HepG2 (cell line): ENCODE measurements around the gene HAGHL. TPM values are rescaled to one million over a fixed set of nuclear protein-coding genes. Genes with fewer than 3 reads are reported as not detected.

Source experiments
- ATAC-seq: fragments of 200-7000 bp; cut with Tn5 transposase; 3 replicates; pipeline ENCODE4 v1.9.1; 2020; ENCODE audit warnings: mild to moderate bottlenecking, moderate library complexity
- BruUV-seq: library from RNA; stranded (reverse); fragments of 400-500 nt; replicated peaks from 2 replicates; lab custom pipeline; 2021; lab: Mats Ljungman, UMichigan
- CTCF ChIA-PET: fragments of 300-600 bp; formaldehyde crosslinking; extraction: SDS; loops from one replicate; lab custom pipeline; 2021; ENCODE audit warnings: low total read pairs, inconsistent platforms, low intra/inter-chr PET ratio; lab: Yijun Ruan, JAX
- POLR2A ChIA-PET: fragments of 350-600 bp; sonication (Branson Sonifier 250); formaldehyde crosslinking; loops from one replicate; lab custom pipeline; 2020; ENCODE audit warnings: antibody characterized with exemption, inconsistent platforms; lab: Yijun Ruan, JAX
- DNase-seq: peaks from one replicate; pipeline ENCODE4 v3.0.0-alpha.2; 2015; ENCODE audit warnings: low spot score
- FAIRE-seq: peaks from 3 replicates; lab custom pipeline; 2011; peaks lifted over from hg19 to GRCh38; lab: Jason Lieb, UNC
- H2AFZ ChIP-seq: one replicate; pipeline ENCODE4 v1.6.1; 2011; ENCODE audit warnings: low read length, inconsistent platforms
- H3K27ac ChIP-seq: fragments of 300-600 bp; 3 replicates; pipeline ENCODE4 v1.8.0; 2011; ENCODE audit warnings: mixed run types, mild to moderate bottlenecking, mixed read lengths, low read length, inconsistent platforms; ENCODE audit not compliant: insufficient read depth; ENCODE audit errors: extremely low read length
- H3K27me3 ChIP-seq, 2 experiments: fragments of 200-600 bp in 1 of 2; 2 replicates in 1 of 2; 3 replicates in 1 of 2; pipeline versions ENCODE4 v1.6.0 to v1.8.0; 2011; ENCODE audit warnings: low read length in 2 of 2, mild to moderate bottlenecking in 2 of 2, moderate library complexity in 2 of 2, inconsistent platforms in 1 of 2; ENCODE audit not compliant: insufficient read depth in 2 of 2, control insufficient read depth in 1 of 2
- H3K36me3 ChIP-seq, 2 experiments: fragments of 200-600 bp in 1 of 2; replicated peaks in 1 of 2; 2 replicates in 1 of 2; 3 replicates in 1 of 2; pipeline versions ENCODE4 v1.5.1 to v1.8.0; 2011; ENCODE audit warnings: low read length in 2 of 2, inconsistent platforms in 1 of 2; ENCODE audit not compliant: insufficient read depth in 2 of 2, control insufficient read depth in 1 of 2
- H3K4me1 ChIP-seq: 2 replicates; pipeline ENCODE4 v1.5.1; 2012; ENCODE audit warnings: low read length, inconsistent platforms; ENCODE audit not compliant: insufficient read depth
- H3K4me2 ChIP-seq: 2 replicates; pipeline ENCODE4 v1.6.0; 2011; ENCODE audit warnings: low read depth, low read length, inconsistent platforms
- H3K4me3 ChIP-seq, 3 experiments: fragments of 200-600 bp in 1 of 3; sonication (generic), shearing (Covaris generic) in 1 of 3; replicated peaks in 1 of 3; 2 replicates each; pipeline ENCODE4 v1.5.1; 2011 to 2016; ENCODE audit warnings: low read length in 3 of 3, inconsistent platforms in 2 of 3, low read depth in 2 of 3, mild to moderate bottlenecking in 2 of 3, control low read depth in 1 of 3, mixed read lengths in 1 of 3; ENCODE audit not compliant: insufficient read depth in 1 of 3
- H3K79me2 ChIP-seq: one replicate; pipeline ENCODE4 v1.6.1; 2011; ENCODE audit warnings: low read length, inconsistent platforms; ENCODE audit not compliant: insufficient read depth
- H3K9ac ChIP-seq: 2 replicates; pipeline ENCODE4 v1.6.0; 2011; ENCODE audit warnings: mild to moderate bottlenecking, low read depth, low read length, inconsistent platforms; ENCODE audit not compliant: insufficient read depth
- H3K9me3 ChIP-seq: 2 replicates; pipeline ENCODE4 v1.5.1; 2012; ENCODE audit warnings: mild to moderate bottlenecking, low read length
- H4K20me1 ChIP-seq: 2 replicates; pipeline ENCODE4 v1.6.0; 2011; ENCODE audit warnings: inconsistent platforms, mild to moderate bottlenecking, low read length, moderate library complexity; ENCODE audit not compliant: insufficient read depth
- BHLHE40 ChIP-seq: IDR thresholded peaks from 2 replicates; pipeline ENCODE4 v1.6.1; 2011; ENCODE audit warnings: low read length, improper control_type of control experiment
- RBM39 ChIP-seq: fragments of 200-400 bp; formaldehyde crosslinking; IDR thresholded peaks from one replicate; pipeline ENCODE4 v1.6.1; 2018; ENCODE audit warnings: antibody characterized with exemption, mild to moderate bottlenecking, low read depth, low read length; ENCODE audit not compliant: poor library complexity, severe bottlenecking
- RERE ChIP-seq: IDR thresholded peaks from 2 replicates; pipeline ENCODE4 v1.6.1; 2016; ENCODE audit warnings: low read depth, missing genetic modification reagents, missing compliant biosample characterization
- RNF219 ChIP-seq: sonication (generic); formaldehyde crosslinking; IDR thresholded peaks from 2 replicates; pipeline ENCODE4 v1.5.0; 2020; ENCODE audit warnings: mild to moderate bottlenecking, missing genetic modification reagents
- SETDB1 ChIP-seq: sonication (generic); formaldehyde crosslinking; IDR thresholded peaks from 2 replicates; pipeline ENCODE4 v1.5.1; 2020; ENCODE audit warnings: missing genetic modification reagents, mild to moderate bottlenecking, borderline replicate concordance
- SP2 ChIP-seq: sonication (generic); formaldehyde crosslinking; IDR thresholded peaks from 2 replicates; pipeline ENCODE4 v1.5.1; 2020; ENCODE audit warnings: mild to moderate bottlenecking, missing genetic modification reagents
- ZFAT ChIP-seq: sonication (generic); formaldehyde crosslinking; conservative IDR thresholded peaks from 2 replicates; pipeline ENCODE4 v1.8.1; 2023; ENCODE audit warnings: missing genetic modification reagents, inconsistent platforms
- ZNF121 ChIP-seq: sonication (generic); formaldehyde crosslinking; IDR thresholded peaks from 2 replicates; pipeline ENCODE4 v1.5.0; 2020; ENCODE audit warnings: mild to moderate bottlenecking, missing genetic modification reagents
- ZNF549 ChIP-seq: sonication (generic); formaldehyde crosslinking; IDR thresholded peaks from 2 replicates; pipeline ENCODE4 v1.5.0; 2020; ENCODE audit warnings: missing genetic modification reagents
- ZNF570 ChIP-seq: sonication (generic); formaldehyde crosslinking; IDR thresholded peaks from 2 replicates; pipeline ENCODE4 v1.4.0; 2020; ENCODE audit warnings: mild to moderate bottlenecking, missing genetic modification reagents, borderline replicate concordance
- ZNF672 ChIP-seq: sonication (generic); formaldehyde crosslinking; IDR thresholded peaks from 2 replicates; pipeline ENCODE4 v1.8.1; 2022; ENCODE audit warnings: missing genetic modification reagents
- ZNF773 ChIP-seq: sonication (generic); formaldehyde crosslinking; IDR thresholded peaks from 2 replicates; pipeline ENCODE4 v1.4.0; 2020; ENCODE audit warnings: missing genetic modification reagents, borderline replicate concordance
- WGBS: methylation state at CpG from one replicate; pipeline ENCODE4 v1.1.6; 2017; ENCODE audit warnings: low lambda C conversion rate; 5-methylcytosine and 5-hydroxymethylcytosine counted together
- in situ Hi-C: cut with HindIII; loops from 2 replicates; pipeline ENCODE4 v1.10.0; 2017; ENCODE audit warnings: low pct_unique_long_range_greater_than_20kb; ENCODE audit not compliant: extremely low pct_ligation_motif_present
- intact Hi-C: fragments of 100-400 bp; cut with micrococcal nuclease; formaldehyde crosslinking; loops from one replicate; pipeline ENCODE4 v1.10.0; 2022; ENCODE audit not compliant: unreplicated experiment
- polyA plus RNA-seq, 8 experiments: library from polyadenylated mRNA; depleted of rRNA in 3 of 8; stranded (reverse) in 7 of 8; unstranded in 1 of 8; fragments of >200 nt; fragmentation: Illumina TruSeq in 4 of 8; extraction: Trizol in 4 of 8; gene quantifications; 2 replicates each; pipeline versions ENCODE4 v1.2.1 to v1.2.3, GENCODE V29; 2011 to 2016; ENCODE audit warnings: low read depth in 4 of 8, missing spikeins in 1 of 8, mixed read lengths in 1 of 8; ENCODE audit not compliant: insufficient read depth in 1 of 8
- total RNA-seq, 5 experiments: library from RNA; depleted of rRNA; stranded (reverse); fragments of >200 nt; fragmentation: Illumina TruSeq; extraction: Trizol; gene quantifications; 2 replicates each; pipeline ENCODE4 v1.2.3, GENCODE V29; 2016; ENCODE audit warnings: low read depth in 1 of 5
- TF ChIP-seq, protein P1 (sequence below): sonication (generic); formaldehyde crosslinking; IDR thresholded peaks from 2 replicates; pipeline ENCODE4 v1.8.0; 2022; ENCODE audit warnings: mild to moderate bottlenecking, missing genetic modification reagents, borderline replicate concordance

Gene HAGHL
- total and polyA plus RNA-seq, 2 of the 13 experiments (the other 11 are each of a cell fraction or from before 2014, with no cell fraction given), result 3.4 to 8.4 TPM

DNA sequence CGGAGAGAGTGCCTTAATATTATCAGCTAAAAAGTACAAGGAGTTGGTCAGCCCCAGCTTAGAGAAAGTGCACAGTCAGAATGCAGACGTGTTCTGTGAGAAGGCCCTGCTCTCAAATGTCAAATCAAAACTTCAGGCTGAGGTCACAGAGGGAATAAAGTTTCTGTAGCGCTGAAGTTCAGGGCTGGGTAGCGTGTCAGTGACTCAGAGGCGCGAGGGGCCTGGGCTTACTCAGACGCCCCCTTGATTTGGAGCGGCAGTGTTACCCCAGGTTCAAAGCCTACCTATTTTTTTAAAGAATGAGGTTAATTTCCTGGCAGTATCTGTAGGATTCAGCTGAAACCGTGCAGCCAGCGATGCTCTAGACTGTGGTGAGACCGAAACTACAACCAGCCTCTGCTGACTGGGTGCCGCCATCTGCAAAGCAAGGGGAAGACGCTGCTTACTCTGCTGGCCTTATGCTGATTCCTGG is 9.1 kb downstream of the HAGHL start:
- H3K9ac ChIP-seq, result no peak overlapping the region
- WGBS, result 97% methylated on average over 12 of the region's 13 CpGs
- intact Hi-C loops, result no loop called here
- H3K4me2 ChIP-seq, result no peak overlapping the region
- H2AFZ ChIP-seq, result no peak overlapping the region
- FAIRE-seq, result no peak
- TF ChIP-seq, protein P1, sequence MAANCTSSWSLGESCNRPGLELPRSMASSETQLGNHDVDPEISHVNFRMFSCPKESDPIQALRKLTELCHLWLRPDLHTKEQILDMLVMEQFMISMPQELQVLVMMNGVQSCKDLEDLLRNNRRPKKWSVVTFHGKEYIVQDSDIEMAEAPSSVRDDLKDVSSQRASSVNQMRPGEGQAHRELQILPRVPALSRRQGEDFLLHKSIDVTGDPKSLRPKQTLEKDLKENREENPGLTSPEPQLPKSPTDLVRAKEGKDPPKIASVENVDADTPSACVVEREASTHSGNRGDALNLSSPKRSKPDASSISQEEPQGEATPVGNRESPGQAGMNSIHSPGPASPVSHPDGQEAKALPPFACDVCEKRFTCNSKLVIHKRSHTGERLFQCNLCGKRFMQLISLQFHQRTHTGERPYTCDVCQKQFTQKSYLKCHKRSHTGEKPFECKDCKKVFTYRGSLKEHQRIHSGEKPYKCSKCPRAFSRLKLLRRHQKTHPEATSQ (CRISPR knock-in tag), result no peak
- TF ChIP-seq RERE, result no peak
- no peak for TF ChIP-seq ZNF549
- TF ChIP-seq ZNF773 (CRISPR knock-in tag), result no peak
- TF ChIP-seq SETDB1 (CRISPR knock-in tag), result no peak
- TF ChIP-seq ZNF570 (CRISPR knock-in tag), result no peak
- TF ChIP-seq ZNF672 (CRISPR knock-in tag), result no peak
- TF ChIP-seq RBM39, result no peak
- no peak for TF ChIP-seq ZNF121
- no peak for TF ChIP-seq BHLHE40
- TF ChIP-seq RNF219 (CRISPR knock-in tag), result no peak
- TF ChIP-seq SP2 (CRISPR knock-in tag), result no peak
- no peak for TF ChIP-seq ZFAT
- TF ChIP-seq, all 625 proteins: peak for 0
- Histone ChIP-seq H3K4me3 (no peak overlapping the region), H3K4me1 (peaks cover 10% of the 10 kb centered on the region), H4K20me1 (0 out of 2 replicates have a peak, but pooled peaks cover 2% of the 10 kb centered on the region), H3K79me2 (no peaks in the 10 kb centered on the region), H3K27ac (no peak overlapping the region), H3K27me3 (no peaks in the 10 kb centered on the region), H3K9me3 (no peaks in the 10 kb centered on the region), H3K36me3 (peaks cover 3 to 25% of the 10 kb centered on the region in 2 experiments; a peak in 2 of 5 replicates)
- CTCF ChIA-PET, result interaction anchor here (1.3 kb wide), 1 partner anchor 25 kb away, joined by 3 read pairs; no protein-coding TSS in a partner anchor
- in situ Hi-C loops, result no loop called here
- ATAC-seq (no peak), DNase-seq (no peak)
- POLR2A ChIA-PET, result no interaction called here
- no TSS peak for BruUV-seq
